A549 (cell line): ENCODE measurements around the gene C1orf53. TPM values are rescaled to one million over a fixed set of nuclear protein-coding genes. Genes with fewer than 3 reads are reported as not detected.

Experiments
- ATAC-seq, 2 experiments: fragments of 200-7000 bp in 1 of 2; fragments of >200 bp in 1 of 2; cut with Nextera tagmentation in 1 of 2; cut with Tn5 transposase in 1 of 2; 3 replicates each; pipeline versions ENCODE4 v1.8.0 to v1.9.1; 2018 to 2020; ENCODE audit warnings: mild to moderate bottlenecking in 1 of 2, moderate library complexity in 1 of 2
- CTCF ChIA-PET: fragments of 300-600 bp; sonication (Branson Sonifier 250); formaldehyde crosslinking; extraction: SDS; loops from one replicate; lab custom pipeline; 2021; ENCODE audit warnings: antibody characterized with exemption, inconsistent platforms; lab: Yijun Ruan, JAX
- POLR2A ChIA-PET: fragments of 350-600 bp; formaldehyde crosslinking; extraction: SDS; loops from one replicate; lab custom pipeline; 2021; ENCODE audit warnings: antibody characterized with exemption, inconsistent platforms; lab: Yijun Ruan, JAX
- DNase-seq, 2 experiments: peaks; one replicate each; pipeline versions ENCODE4 v3.0.0 to v3.0.0-alpha.2; 2011 to 2016; ENCODE audit warnings: low read depth in 1 of 2, low spot score in 1 of 2
- FAIRE-seq: peaks from 2 replicates; lab custom pipeline; 2011; peaks lifted over from hg19 to GRCh38; lab: Jason Lieb, UNC
- H3K27ac ChIP-seq, 2 experiments: fragments of >200 bp; sonication (Bioruptor Twin); formaldehyde crosslinking; 3 replicates each; pipeline ENCODE4 v1.5.1; 2016 to 2017
- H3K4me1 ChIP-seq: fragments of >200 bp; sonication (Bioruptor Twin); formaldehyde crosslinking; 3 replicates; pipeline ENCODE4 v1.6.1; 2016
- H3K4me2 ChIP-seq: fragments of >200 bp; sonication (Bioruptor Twin); formaldehyde crosslinking; 3 replicates; pipeline ENCODE4 v1.6.1; 2016
- H3K4me3 ChIP-seq: fragments of >200 bp; sonication (Bioruptor Twin); formaldehyde crosslinking; 3 replicates; pipeline ENCODE4 v1.5.1; 2016
- H3K9me3 ChIP-seq: fragments of >200 bp; sonication (Bioruptor Twin); formaldehyde crosslinking; 3 replicates; pipeline ENCODE4 v1.6.1; 2016
- ATOH8 ChIP-seq: fragments of 250-450 bp; sonication (Bioruptor Pico); IDR thresholded peaks from 2 replicates; pipeline ENCODE4 v1.5.0; 2020; ENCODE audit warnings: low read depth, mild to moderate bottlenecking, moderate library complexity
- BCL3 ChIP-seq: fragments of >200 bp; sonication (Bioruptor Twin); formaldehyde crosslinking; IDR thresholded peaks from 3 replicates; pipeline ENCODE4 v1.6.1; 2016
- BHLHE40 ChIP-seq: IDR thresholded peaks from 2 replicates; pipeline ENCODE4 v1.6.1; 2012; ENCODE audit warnings: low read depth, low read length, inconsistent platforms
- CBX8 ChIP-seq: fragments of 200-600 bp; sonication (generic); IDR thresholded peaks from 2 replicates; pipeline ENCODE4 v1.6.1; 2016
- CEBPB ChIP-seq, 2 experiments: fragments of >200 bp in 1 of 2; sonication (Bioruptor Twin) in 1 of 2; formaldehyde crosslinking in 1 of 2; IDR thresholded peaks; 2 replicates each; pipeline ENCODE4 v1.6.1; 2012 to 2016
- CHD4 ChIP-seq: fragments of 200-600 bp; sonication (generic); IDR thresholded peaks from 2 replicates; pipeline ENCODE4 v1.6.1; 2016; ENCODE audit warnings: antibody characterized with exemption, mild to moderate bottlenecking, borderline replicate concordance
- ELK1 ChIP-seq: fragments of 150-350 bp; IDR thresholded peaks from 2 replicates; pipeline ENCODE4 v1.6.1; 2014; ENCODE audit warnings: low read depth, mild to moderate bottlenecking, low read length
- FOSL2 ChIP-seq, 2 experiments: fragments of 450-650 bp in 1 of 2; fragments of >200 bp in 1 of 2; sonication (Bioruptor Twin) in 1 of 2; formaldehyde crosslinking; IDR thresholded peaks; 2 replicates each; pipeline versions ENCODE4 v1.5.0 to v1.6.1; 2016 to 2020; ENCODE audit warnings: mild to moderate bottlenecking in 1 of 2, moderate library complexity in 1 of 2
- HEYL ChIP-seq: fragments of 250-450 bp; sonication (Bioruptor Pico); IDR thresholded peaks from 2 replicates; pipeline ENCODE4 v1.8.0; 2021; ENCODE audit warnings: mild to moderate bottlenecking, moderate library complexity
- HOXB13 ChIP-seq: fragments of 250-450 bp; sonication (Bioruptor Pico); IDR thresholded peaks from 2 replicates; pipeline ENCODE4 v1.5.0; 2020; ENCODE audit warnings: low read depth, mild to moderate bottlenecking, moderate library complexity
- HOXB5 ChIP-seq: fragments of 250-450 bp; sonication (Bioruptor Pico); IDR thresholded peaks from 2 replicates; pipeline ENCODE4 v1.5.0; 2020; ENCODE audit warnings: mild to moderate bottlenecking, moderate library complexity
- MAZ ChIP-seq: fragments of 150-350 bp; IDR thresholded peaks from 2 replicates; pipeline ENCODE4 v1.6.1; 2014; ENCODE audit warnings: antibody characterized with exemption, low read depth, low read length, borderline replicate concordance
- MYC ChIP-seq: IDR thresholded peaks from 2 replicates; pipeline ENCODE4 v1.6.1; 2012; ENCODE audit warnings: mild to moderate bottlenecking, inconsistent platforms, low read length, improper control_type of control experiment, borderline replicate concordance
- PHF8 ChIP-seq: fragments of 200-600 bp; sonication (generic); IDR thresholded peaks from 2 replicates; pipeline ENCODE4 v1.6.1; 2016; ENCODE audit warnings: low read depth, mild to moderate bottlenecking, antibody characterized with exemption, moderate library complexity, borderline replicate concordance
- POLR2A ChIP-seq: IDR thresholded peaks from 2 replicates; pipeline ENCODE4 v1.6.1; 2012; ENCODE audit warnings: mild to moderate bottlenecking, low read length
- RAD21 ChIP-seq, 2 experiments: fragments of >200 bp in 1 of 2; sonication (Bioruptor Twin) in 1 of 2; formaldehyde crosslinking in 1 of 2; IDR thresholded peaks in 1 of 2; conservative IDR thresholded peaks in 1 of 2; 2 replicates in 1 of 2; 3 replicates in 1 of 2; pipeline ENCODE4 v1.6.1; 2012 to 2018; ENCODE audit warnings: inconsistent platforms in 1 of 2
- RNF2 ChIP-seq: fragments of 200-600 bp; sonication (generic); IDR thresholded peaks from 2 replicates; pipeline ENCODE4 v1.6.1; 2016; ENCODE audit warnings: low read depth, mild to moderate bottlenecking, antibody characterized with exemption, moderate library complexity, borderline replicate concordance
- SMC3 ChIP-seq: fragments of >200 bp; sonication (Bioruptor Twin); formaldehyde crosslinking; IDR thresholded peaks from 3 replicates; pipeline ENCODE4 v1.6.1; 2018; ENCODE audit warnings: inconsistent platforms
- ZNF302 ChIP-seq: fragments of 250-450 bp; sonication (Bioruptor Pico); IDR thresholded peaks from 2 replicates; pipeline ENCODE4 v1.9.0; 2021; ENCODE audit warnings: inconsistent platforms, mild to moderate bottlenecking, moderate library complexity
- WGBS: methylation state at CpG from one replicate; pipeline ENCODE4 v1.1.6; 2017; ENCODE audit errors: missing lambda C conversion rate; 5-methylcytosine and 5-hydroxymethylcytosine counted together
- polyA plus RNA-seq, 4 experiments: library from polyadenylated mRNA; depleted of rRNA in 3 of 4; stranded (reverse); fragments of >200 nt; fragmentation: RNase III in 1 of 4; extraction: RNeasy Plus Mini Kit Qiagen cat#74134 plus additional on column Dnase treatment in 1 of 4; gene quantifications; 2 replicates in 3 of 4; 3 replicates in 1 of 4; pipeline ENCODE4 v1.2.3, GENCODE V29; 2011 to 2017
- TF ChIP-seq, protein P1 (sequence below): fragments of >200 bp; sonication (Bioruptor Twin); formaldehyde crosslinking; IDR thresholded peaks from 3 replicates; pipeline ENCODE4 v1.5.1; 2016
- TF ChIP-seq, protein P2 (sequence below): fragments of 200-600 bp; sonication (generic); IDR thresholded peaks from 2 replicates; pipeline ENCODE4 v1.6.1; 2016; ENCODE audit warnings: antibody characterized with exemption, mild to moderate bottlenecking, moderate library complexity
- TF ChIP-seq, protein P3 (sequence below): fragments of 450-650 bp; IDR thresholded peaks from 2 replicates; pipeline ENCODE4 v1.6.1; 2014; ENCODE audit warnings: antibody characterized with exemption

Gene C1orf53
- polyA plus RNA-seq, 2 of the 4 experiments (the other 2 are of a cell fraction): 5.7 to 7.9 TPM

DNA sequence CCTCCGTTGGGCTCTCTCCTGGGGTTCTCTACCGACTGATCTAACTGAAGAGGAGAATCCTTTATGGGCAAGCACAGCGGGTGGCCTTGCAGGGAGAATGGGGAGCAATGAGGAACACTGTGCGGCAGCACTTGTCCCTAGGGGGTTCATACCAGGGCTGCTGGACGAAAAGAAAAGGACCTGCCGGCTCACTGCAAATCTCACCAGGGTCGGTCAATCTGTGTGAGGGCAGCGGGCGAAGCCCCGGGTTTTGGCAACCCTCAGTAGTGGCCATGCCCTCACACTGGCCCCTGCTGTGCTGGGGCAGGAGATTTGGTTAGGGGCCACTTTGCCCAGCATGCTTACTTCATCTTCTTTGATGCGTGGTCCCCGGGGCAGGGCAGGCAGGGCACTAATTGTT is 20.6 kb downstream of the C1orf53 start:
- ChIA-PET CTCF (interaction anchor here (1.0 to 5.2 kb wide), 5 partner anchors 8 to 397 kb away, joined by 3 to 45 read pairs (median 4); partner anchors contain the start of gene LHX9), POLR2A (no interaction called here)
- WGBS: 74% methylated on average over 12 of the region's 12 CpGs
- TF ChIP-seq HOXB5 (CRISPR knock-in tag) (no peak), HOXB13 (CRISPR knock-in tag) (no peak), SMC3 (no peak), PHF8 (no peak), BHLHE40 (no peak), HEYL (CRISPR knock-in tag) (no peak), MYC (no peak), CHD4 (no peak), ELK1 (no peak), BCL3 (no peak)
- H3K9me3 ChIP-seq: no peaks in the 10 kb centered on the region
- DNase-seq: no peak
- no peak for ATAC-seq
- H3K27ac ChIP-seq: no peak overlapping the region
- FAIRE-seq: no peak
- H3K4me1 ChIP-seq: peaks cover 3% of the 10 kb centered on the region; the same call in 1 of the 3 replicates
- no peak overlapping the region for H3K4me2 ChIP-seq
- no peak overlapping the region for H3K4me3 ChIP-seq

GRCh38 chr1:197924516-197925123 is 22.2 kb downstream of the C1orf53 start:
- Histone ChIP-seq H3K27ac (no peak overlapping the region), H3K9me3 (no peaks in the 10 kb centered on the region), H3K4me2 (no peak overlapping the region), H3K4me3 (no peak overlapping the region), H3K4me1 (peaks cover 3% of the 10 kb centered on the region; the same call in 1 of the 3 replicates)
- FAIRE-seq (peak; percentile 54), ATAC-seq (peak; percentile 84 to 91; a peak in 5 of 6 replicates), DNase-seq (peak; percentile 65 to 75)
- POLR2A ChIA-PET: no interaction called here
- CTCF ChIA-PET: interaction anchor here (0.7 to 5.2 kb wide), 24 partner anchors 9 to 1833 kb away, joined by 3 to 45 read pairs (median 4); partner anchors contain the start of gene LHX9
- 27% methylated on average over 4 of the region's 4 CpGs for whole genome bisulfite sequencing
- TF ChIP-seq POLR2A (no peak), CBX8 (no peak), FOSL2 (IDR thresholded peaks at IDR 0.05) (no peak), FOSL2 (CRISPR knock-in tag; IDR thresholded peaks at IDR 0.05) (no peak), HOXB5 (CRISPR knock-in tag) (no peak), HOXB13 (CRISPR knock-in tag) (no peak), RAD21 (conservative IDR thresholded peaks at IDR 0.05 in 1 of 2, IDR thresholded peaks at IDR 0.05 in 1 of 2) (peak; percentile 81 to 89), HEYL (CRISPR knock-in tag) (no peak), SMC3 (peak; percentile 86), ATOH8 (no peak), BCL3 (no peak), RNF2 (no peak), MAZ (no peak), ZNF302 (no peak), CEBPB (IDR thresholded peaks at IDR 0.05) (no peak)
- TF ChIP-seq, protein P1, sequence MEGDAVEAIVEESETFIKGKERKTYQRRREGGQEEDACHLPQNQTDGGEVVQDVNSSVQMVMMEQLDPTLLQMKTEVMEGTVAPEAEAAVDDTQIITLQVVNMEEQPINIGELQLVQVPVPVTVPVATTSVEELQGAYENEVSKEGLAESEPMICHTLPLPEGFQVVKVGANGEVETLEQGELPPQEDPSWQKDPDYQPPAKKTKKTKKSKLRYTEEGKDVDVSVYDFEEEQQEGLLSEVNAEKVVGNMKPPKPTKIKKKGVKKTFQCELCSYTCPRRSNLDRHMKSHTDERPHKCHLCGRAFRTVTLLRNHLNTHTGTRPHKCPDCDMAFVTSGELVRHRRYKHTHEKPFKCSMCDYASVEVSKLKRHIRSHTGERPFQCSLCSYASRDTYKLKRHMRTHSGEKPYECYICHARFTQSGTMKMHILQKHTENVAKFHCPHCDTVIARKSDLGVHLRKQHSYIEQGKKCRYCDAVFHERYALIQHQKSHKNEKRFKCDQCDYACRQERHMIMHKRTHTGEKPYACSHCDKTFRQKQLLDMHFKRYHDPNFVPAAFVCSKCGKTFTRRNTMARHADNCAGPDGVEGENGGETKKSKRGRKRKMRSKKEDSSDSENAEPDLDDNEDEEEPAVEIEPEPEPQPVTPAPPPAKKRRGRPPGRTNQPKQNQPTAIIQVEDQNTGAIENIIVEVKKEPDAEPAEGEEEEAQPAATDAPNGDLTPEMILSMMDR: peak; percentile 89
- TF ChIP-seq, protein P2, sequence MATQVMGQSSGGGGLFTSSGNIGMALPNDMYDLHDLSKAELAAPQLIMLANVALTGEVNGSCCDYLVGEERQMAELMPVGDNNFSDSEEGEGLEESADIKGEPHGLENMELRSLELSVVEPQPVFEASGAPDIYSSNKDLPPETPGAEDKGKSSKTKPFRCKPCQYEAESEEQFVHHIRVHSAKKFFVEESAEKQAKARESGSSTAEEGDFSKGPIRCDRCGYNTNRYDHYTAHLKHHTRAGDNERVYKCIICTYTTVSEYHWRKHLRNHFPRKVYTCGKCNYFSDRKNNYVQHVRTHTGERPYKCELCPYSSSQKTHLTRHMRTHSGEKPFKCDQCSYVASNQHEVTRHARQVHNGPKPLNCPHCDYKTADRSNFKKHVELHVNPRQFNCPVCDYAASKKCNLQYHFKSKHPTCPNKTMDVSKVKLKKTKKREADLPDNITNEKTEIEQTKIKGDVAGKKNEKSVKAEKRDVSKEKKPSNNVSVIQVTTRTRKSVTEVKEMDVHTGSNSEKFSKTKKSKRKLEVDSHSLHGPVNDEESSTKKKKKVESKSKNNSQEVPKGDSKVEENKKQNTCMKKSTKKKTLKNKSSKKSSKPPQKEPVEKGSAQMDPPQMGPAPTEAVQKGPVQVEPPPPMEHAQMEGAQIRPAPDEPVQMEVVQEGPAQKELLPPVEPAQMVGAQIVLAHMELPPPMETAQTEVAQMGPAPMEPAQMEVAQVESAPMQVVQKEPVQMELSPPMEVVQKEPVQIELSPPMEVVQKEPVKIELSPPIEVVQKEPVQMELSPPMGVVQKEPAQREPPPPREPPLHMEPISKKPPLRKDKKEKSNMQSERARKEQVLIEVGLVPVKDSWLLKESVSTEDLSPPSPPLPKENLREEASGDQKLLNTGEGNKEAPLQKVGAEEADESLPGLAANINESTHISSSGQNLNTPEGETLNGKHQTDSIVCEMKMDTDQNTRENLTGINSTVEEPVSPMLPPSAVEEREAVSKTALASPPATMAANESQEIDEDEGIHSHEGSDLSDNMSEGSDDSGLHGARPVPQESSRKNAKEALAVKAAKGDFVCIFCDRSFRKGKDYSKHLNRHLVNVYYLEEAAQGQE: no peak
- TF ChIP-seq, protein P3, sequence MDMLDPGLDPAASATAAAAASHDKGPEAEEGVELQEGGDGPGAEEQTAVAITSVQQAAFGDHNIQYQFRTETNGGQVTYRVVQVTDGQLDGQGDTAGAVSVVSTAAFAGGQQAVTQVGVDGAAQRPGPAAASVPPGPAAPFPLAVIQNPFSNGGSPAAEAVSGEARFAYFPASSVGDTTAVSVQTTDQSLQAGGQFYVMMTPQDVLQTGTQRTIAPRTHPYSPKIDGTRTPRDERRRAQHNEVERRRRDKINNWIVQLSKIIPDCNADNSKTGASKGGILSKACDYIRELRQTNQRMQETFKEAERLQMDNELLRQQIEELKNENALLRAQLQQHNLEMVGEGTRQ: no peak
